Measurements from ENCODE around the gene KLHDC9.

KLHDC9 gene

DNA sequence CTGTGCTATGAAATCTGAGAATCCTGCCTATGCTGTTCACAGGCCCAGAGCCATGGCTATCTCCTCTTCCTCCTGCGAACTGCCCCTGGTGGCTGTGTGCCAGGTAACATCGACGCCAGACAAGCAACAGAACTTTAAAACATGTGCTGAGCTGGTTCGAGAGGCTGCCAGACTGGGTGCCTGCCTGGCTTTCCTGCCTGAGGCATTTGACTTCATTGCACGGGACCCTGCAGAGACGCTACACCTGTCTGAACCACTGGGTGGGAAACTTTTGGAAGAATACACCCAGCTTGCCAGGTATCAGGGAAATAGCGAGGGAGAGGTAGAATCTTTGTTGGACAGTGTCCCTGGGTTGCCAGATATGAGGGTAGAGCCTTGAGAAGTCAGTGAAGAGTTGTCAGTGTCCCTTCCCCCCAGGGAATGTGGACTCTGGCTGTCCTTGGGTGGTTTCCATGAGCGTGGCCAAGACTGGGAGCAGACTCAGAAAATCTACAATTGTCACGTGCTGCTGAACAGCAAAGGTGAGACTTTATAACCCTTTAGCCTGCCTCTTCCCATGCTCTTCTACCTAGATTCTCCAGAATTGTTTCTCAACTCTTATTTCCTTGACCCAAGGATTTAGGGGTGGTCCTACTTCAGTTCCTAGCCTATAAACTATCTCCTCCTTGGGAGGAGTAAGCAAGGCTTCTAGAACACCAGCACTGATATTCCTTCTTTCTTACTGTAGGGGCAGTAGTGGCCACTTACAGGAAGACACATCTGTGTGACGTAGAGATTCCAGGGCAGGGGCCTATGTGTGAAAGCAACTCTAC, 21.1 kb downstream of the KLHDC9 start:
- WGBS, result 76% methylated on average over 10 of the region's 10 CpGs
- H3K9me3 ChIP-seq (ENCODE audit: insufficient read depth, low read depth, low read length), result no peaks in the 10 kb centered on the region
- no peaks in the 10 kb centered on the region for H3K27me3 ChIP-seq (ENCODE audit: insufficient read depth, low read length)
- H3K36me3 ChIP-seq (ENCODE audit: insufficient read depth, low read length), result peaks cover 52% of the 10 kb centered on the region
- H3K4me1 ChIP-seq (ENCODE audit: insufficient read depth, low read length), result peaks cover 10% of the 10 kb centered on the region
- no peak overlapping the region; the same call in 1 of the 2 replicates for H3K9ac ChIP-seq (ENCODE audit: low read depth, low read length)
- H3K27ac ChIP-seq (ENCODE audit: low read depth, low read length), result peak overlapping the region; percentile 38; the same call in 1 of the 2 replicates
- peak overlapping the region; percentile 81 for H3K4me3 ChIP-seq (ENCODE audit: low read length)

GRCh38 chr1:161121042-161121650, 23.0 kb downstream of the KLHDC9 start:
- H3K9me3 ChIP-seq (ENCODE audit: insufficient read depth, low read depth, low read length), result no peaks in the 10 kb centered on the region
- peaks cover 61% of the 10 kb centered on the region for H3K36me3 ChIP-seq (ENCODE audit: insufficient read depth, low read length)
- H3K27ac ChIP-seq (ENCODE audit: low read depth, low read length), result no peak overlapping the region
- H3K4me1 ChIP-seq (ENCODE audit: insufficient read depth, low read length), result peaks cover 10% of the 10 kb centered on the region
- H3K9ac ChIP-seq (ENCODE audit: low read depth, low read length), result no peak overlapping the region
- H3K4me3 ChIP-seq (ENCODE audit: low read length), result no peak overlapping the region
- WGBS, result 88% methylated on average over 2 of the region's 3 CpGs
- H3K27me3 ChIP-seq (ENCODE audit: insufficient read depth, low read length), result no peaks in the 10 kb centered on the region

GRCh38 chr1:161121834-161122233, 23.7 kb downstream of the KLHDC9 start:
- peaks cover 10% of the 10 kb centered on the region for H3K4me1 ChIP-seq (ENCODE audit: insufficient read depth, low read length)
- no peaks in the 10 kb centered on the region for H3K9me3 ChIP-seq (ENCODE audit: insufficient read depth, low read depth, low read length)
- H3K27me3 ChIP-seq (ENCODE audit: insufficient read depth, low read length), result no peaks in the 10 kb centered on the region
- H3K36me3 ChIP-seq (ENCODE audit: insufficient read depth, low read length), result peaks cover 65% of the 10 kb centered on the region
- WGBS, result 92% methylated on average over 4 of the region's 4 CpGs
- H3K4me3 ChIP-seq (ENCODE audit: low read length), result no peak overlapping the region
- H3K9ac ChIP-seq (ENCODE audit: low read depth, low read length), result no peak overlapping the region
- H3K27ac ChIP-seq (ENCODE audit: low read depth, low read length), result no peak overlapping the region

GRCh38 chr1:161122967-161123366, 24.8 kb downstream of the KLHDC9 start:
- H3K27me3 ChIP-seq (ENCODE audit: insufficient read depth, low read length), result no peaks in the 10 kb centered on the region
- no peak overlapping the region for H3K9ac ChIP-seq (ENCODE audit: low read depth, low read length)
- 95% methylated on average over 6 of the region's 6 CpGs for WGBS
- peaks cover 10% of the 10 kb centered on the region for H3K4me1 ChIP-seq (ENCODE audit: insufficient read depth, low read length)
- no peak overlapping the region for H3K4me3 ChIP-seq (ENCODE audit: low read length)
- H3K36me3 ChIP-seq (ENCODE audit: insufficient read depth, low read length), result peaks cover 76% of the 10 kb centered on the region
- H3K27ac ChIP-seq (ENCODE audit: low read depth, low read length), result no peak overlapping the region
- H3K9me3 ChIP-seq (ENCODE audit: insufficient read depth, low read depth, low read length), result no peaks in the 10 kb centered on the region

- Histone ChIP-seq H3K9ac (ENCODE audit: low read depth, low read length) (no peak overlapping the region), H3K36me3 (ENCODE audit: insufficient read depth, low read length) (peaks cover 72% of the 10 kb centered on the region), H3K9me3 (ENCODE audit: insufficient read depth, low read depth, low read length) (no peaks in the 10 kb centered on the region), H3K27me3 (ENCODE audit: insufficient read depth, low read length) (no peaks in the 10 kb centered on the region), H3K27ac (ENCODE audit: low read depth, low read length) (no peak overlapping the region), H3K4me3 (ENCODE audit: low read length) (no peak overlapping the region), H3K4me1 (ENCODE audit: insufficient read depth, low read length) (peaks cover 12% of the 10 kb centered on the region)
- 100% methylated on average over 2 of the region's 2 CpGs for WGBS
These were observed 29.5 kb downstream of the KLHDC9 start for GRCh38 chr1:161127649-161128048.

GRCh38 chr1:161128591-161129420, 30.6 kb downstream of the KLHDC9 start:
- Histone ChIP-seq H3K4me1 (ENCODE audit: insufficient read depth, low read length) (peaks cover 12% of the 10 kb centered on the region), H3K9me3 (ENCODE audit: insufficient read depth, low read depth, low read length) (no peaks in the 10 kb centered on the region), H3K27ac (ENCODE audit: low read depth, low read length) (no peak overlapping the region), H3K4me3 (ENCODE audit: low read length) (no peak overlapping the region), H3K27me3 (ENCODE audit: insufficient read depth, low read length) (no peaks in the 10 kb centered on the region), H3K36me3 (ENCODE audit: insufficient read depth, low read length) (peaks cover 62% of the 10 kb centered on the region), H3K9ac (ENCODE audit: low read depth, low read length) (no peak overlapping the region)
- 96% methylated on average over 4 of the region's 4 CpGs for WGBS

DNA sequence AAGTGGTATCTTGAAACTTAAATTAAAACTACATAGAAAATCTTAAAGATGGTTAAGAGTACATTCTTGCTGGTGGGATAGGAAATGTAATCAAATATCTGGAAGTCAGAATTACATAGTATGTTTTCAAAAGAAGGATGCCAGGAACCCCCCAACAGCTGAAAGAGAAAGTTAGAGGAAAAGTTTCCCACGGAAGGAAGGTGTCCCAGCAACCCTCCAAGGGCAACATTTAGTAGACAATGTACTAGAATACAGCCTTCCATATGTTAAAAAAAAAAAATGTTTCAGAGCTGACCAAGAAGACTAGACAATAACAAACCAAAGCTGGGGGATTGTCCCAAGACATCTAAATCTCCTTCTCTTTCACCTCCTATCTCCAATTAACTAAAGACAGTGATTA, 32.1 kb downstream of the KLHDC9 start:
- Histone ChIP-seq H3K27ac (ENCODE audit: low read depth, low read length) (no peak overlapping the region), H3K4me3 (ENCODE audit: low read length) (peak overlapping the region; percentile 80), H3K9ac (ENCODE audit: low read depth, low read length) (no peak overlapping the region), H3K4me1 (ENCODE audit: insufficient read depth, low read length) (peaks cover 12% of the 10 kb centered on the region), H3K27me3 (ENCODE audit: insufficient read depth, low read length) (no peaks in the 10 kb centered on the region), H3K9me3 (ENCODE audit: insufficient read depth, low read depth, low read length) (no peaks in the 10 kb centered on the region), H3K36me3 (ENCODE audit: insufficient read depth, low read length) (peaks cover 51% of the 10 kb centered on the region)
- WGBS, result 92% methylated on average over 1 of the region's 1 CpG

GRCh38 chr1:161131523-161132409, 33.6 kb downstream of the KLHDC9 start:
- Histone ChIP-seq H3K27me3 (ENCODE audit: insufficient read depth, low read length) (no peaks in the 10 kb centered on the region), H3K36me3 (ENCODE audit: insufficient read depth, low read length) (peaks cover 41% of the 10 kb centered on the region), H3K4me3 (ENCODE audit: low read length) (peak overlapping the region; percentile 80), H3K4me1 (ENCODE audit: insufficient read depth, low read length) (peaks cover 12% of the 10 kb centered on the region), H3K9ac (ENCODE audit: low read depth, low read length) (peak overlapping the region; percentile 85), H3K27ac (ENCODE audit: low read depth, low read length) (peak overlapping the region; percentile 97), H3K9me3 (ENCODE audit: insufficient read depth, low read depth, low read length) (no peaks in the 10 kb centered on the region)
- WGBS, result 1% methylated on average over 22 of the region's 22 CpGs

- Histone ChIP-seq H3K4me3 (ENCODE audit: low read length) (peak within 1 kb of the TSS; percentile 80), H3K9me3 (ENCODE audit: insufficient read depth, low read depth, low read length) (no peaks in the 10 kb centered on the region), H3K9ac (ENCODE audit: low read depth, low read length) (peak within 1 kb of the TSS; percentile 85), H3K36me3 (ENCODE audit: insufficient read depth, low read length) (peaks cover 33% of the 10 kb centered on the region), H3K27me3 (ENCODE audit: insufficient read depth, low read length) (no peaks in the 10 kb centered on the region), H3K4me1 (ENCODE audit: insufficient read depth, low read length) (peaks cover 12% of the 10 kb centered on the region), H3K27ac (ENCODE audit: low read depth, low read length) (peak within 1 kb of the TSS; percentile 97)
- under 1% methylated on average over 66 of the region's 68 CpGs for WGBS
These were observed 34.5 kb downstream of the KLHDC9 start, which contains the start of gene DEDD for GRCh38 chr1:161132410-161133219. TSS of gene DEDD (minus strand) at chr1:161132667. CDS start at chr1:161124462, 8,205 bp downstream.

All from HUES64 (cell line).